GM12801 (cell line): ENCODE measurements around the gene ASB11.

Source experiments
- CTCF ChIP-seq: IDR thresholded peaks from one replicate; pipeline ENCODE4 v1.5.1; 2011; ENCODE audit warnings: control low read depth; ENCODE audit not compliant: insufficient read length; ENCODE audit errors: extremely low read depth

ASB11 gene

DNA sequence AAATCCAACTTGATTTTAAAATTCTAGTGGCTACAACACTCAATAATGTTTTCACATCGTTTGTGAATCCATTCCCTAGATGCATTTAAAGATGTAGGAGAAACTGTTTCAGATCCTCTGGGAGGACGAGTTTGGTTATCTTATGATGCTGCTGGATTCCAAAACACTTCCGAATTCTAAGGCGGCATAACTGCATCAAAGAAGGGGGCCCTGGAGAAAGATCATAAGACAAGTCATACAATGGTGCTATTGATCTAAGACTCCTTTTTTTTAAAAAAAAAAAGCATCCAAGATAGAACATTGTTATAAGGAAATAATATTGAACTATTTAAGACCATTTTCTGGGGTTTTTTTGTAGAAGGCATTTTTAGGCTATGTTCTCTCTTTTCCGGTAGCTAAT lies 71.0 kb downstream of the ASB11 start:
- TF ChIP-seq CTCF = no peak

DNA sequence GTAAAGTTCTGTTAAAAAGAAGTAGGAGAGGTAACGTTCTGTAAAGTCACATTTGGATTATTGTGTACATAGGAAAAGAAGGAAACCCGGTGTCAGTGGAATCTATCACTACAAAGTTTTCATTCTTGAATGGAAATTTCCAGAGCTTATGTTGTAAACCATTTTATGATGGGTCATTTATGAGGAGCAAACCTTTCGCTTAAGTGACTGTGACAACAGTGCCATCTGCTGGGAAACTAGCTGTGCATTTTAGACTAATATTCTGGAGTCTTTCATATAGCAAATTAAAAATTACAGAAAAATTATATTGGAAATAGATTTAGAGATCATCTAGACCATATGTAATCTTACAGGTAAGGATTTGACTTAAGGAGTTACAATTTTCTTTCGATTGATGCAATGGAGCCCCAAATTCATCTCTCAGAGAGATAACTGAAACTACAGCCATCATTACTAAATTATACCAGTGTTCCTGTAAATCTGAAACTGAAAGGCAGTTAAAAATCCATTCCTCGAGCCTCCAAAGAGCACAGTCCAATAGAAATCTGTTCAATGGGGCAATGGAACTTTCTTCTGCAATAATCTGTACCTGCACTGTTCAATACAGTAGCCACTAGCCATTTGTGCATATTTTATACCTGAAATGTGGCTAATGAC lies 72.4 kb downstream of the ASB11 start:
- no peak for TF ChIP-seq CTCF

- TF ChIP-seq CTCF = no peak
Measured at GRCh38 chrX:15241301-15241700, 74.1 kb downstream of the ASB11 start.

GRCh38 chrX:15240414-15240813 lies 75.0 kb downstream of the ASB11 start:
- no peak for TF ChIP-seq CTCF

DNA sequence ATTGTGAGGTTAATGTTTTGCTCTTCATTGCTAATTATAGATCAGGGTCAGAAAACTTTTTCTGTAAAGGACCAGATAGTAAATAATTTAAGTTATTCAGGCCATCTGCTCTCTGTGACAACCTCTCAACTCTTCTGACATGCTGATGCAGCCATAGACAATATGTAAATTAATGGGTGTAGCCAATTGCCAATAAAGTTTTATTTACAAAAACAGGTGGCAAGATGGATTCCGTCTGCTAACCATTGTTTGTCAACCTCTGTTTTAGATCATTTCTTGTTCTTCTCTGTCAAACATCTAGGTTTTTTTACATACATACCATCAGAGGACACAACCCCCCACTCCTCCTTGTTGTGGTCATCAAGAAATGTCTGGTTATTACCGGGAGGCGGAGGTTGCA lies 79.3 kb downstream of the ASB11 start:
- no peak for TF ChIP-seq CTCF

GRCh38 chrX:15235001-15235400 lies 80.4 kb downstream of the ASB11 start:
- no peak for TF ChIP-seq CTCF

GRCh38 chrX:15233416-15234015 lies 81.9 kb downstream of the ASB11 start:
- no peak for TF ChIP-seq CTCF
